HL-60 (cell line): Measurements from ENCODE around the gene PRRC2C.

Source experiments
- GABPA ChIP-seq: IDR thresholded peaks from 2 replicates; pipeline ENCODE4 v1.6.1; 2012; ENCODE audit warnings: low read depth
- POLR2AphosphoS5 ChIP-seq: IDR thresholded peaks from 2 replicates; pipeline ENCODE4 v1.6.1; 2012; ENCODE audit warnings: low read depth
- REST ChIP-seq: IDR thresholded peaks from 2 replicates; pipeline ENCODE4 v1.6.1; 2012; ENCODE audit warnings: low read depth; ENCODE audit not compliant: insufficient replicate concordance
- SPI1 ChIP-seq: IDR thresholded peaks from 2 replicates; pipeline ENCODE4 v1.6.1; 2012; ENCODE audit warnings: low read depth, mild to moderate bottlenecking, borderline replicate concordance
- TF ChIP-seq, protein P1 (sequence below): IDR thresholded peaks from one replicate; pipeline ENCODE4 v1.5.1; 2011; ENCODE audit warnings: low read length, control low read depth, inconsistent platforms; ENCODE audit not compliant: insufficient read depth

- TF ChIP-seq, protein P1, sequence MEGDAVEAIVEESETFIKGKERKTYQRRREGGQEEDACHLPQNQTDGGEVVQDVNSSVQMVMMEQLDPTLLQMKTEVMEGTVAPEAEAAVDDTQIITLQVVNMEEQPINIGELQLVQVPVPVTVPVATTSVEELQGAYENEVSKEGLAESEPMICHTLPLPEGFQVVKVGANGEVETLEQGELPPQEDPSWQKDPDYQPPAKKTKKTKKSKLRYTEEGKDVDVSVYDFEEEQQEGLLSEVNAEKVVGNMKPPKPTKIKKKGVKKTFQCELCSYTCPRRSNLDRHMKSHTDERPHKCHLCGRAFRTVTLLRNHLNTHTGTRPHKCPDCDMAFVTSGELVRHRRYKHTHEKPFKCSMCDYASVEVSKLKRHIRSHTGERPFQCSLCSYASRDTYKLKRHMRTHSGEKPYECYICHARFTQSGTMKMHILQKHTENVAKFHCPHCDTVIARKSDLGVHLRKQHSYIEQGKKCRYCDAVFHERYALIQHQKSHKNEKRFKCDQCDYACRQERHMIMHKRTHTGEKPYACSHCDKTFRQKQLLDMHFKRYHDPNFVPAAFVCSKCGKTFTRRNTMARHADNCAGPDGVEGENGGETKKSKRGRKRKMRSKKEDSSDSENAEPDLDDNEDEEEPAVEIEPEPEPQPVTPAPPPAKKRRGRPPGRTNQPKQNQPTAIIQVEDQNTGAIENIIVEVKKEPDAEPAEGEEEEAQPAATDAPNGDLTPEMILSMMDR: no peak
- TF ChIP-seq POLR2AphosphoS5 (no peak), REST (no peak), GABPA (no peak), SPI1 (no peak)
Measured at GRCh38 chr1:171637928-171638576, 152.7 kb downstream of the PRRC2C start.
